NCI-H2196 treated with DMSO at 0.1 percent for 48 hours (cell line): ENCODE results near the gene KCTD1.

Source experiments
- DNase-seq: peaks from one replicate; lab custom pipeline; 2025; ENCODE audit not compliant: unreplicated experiment; lab: John Stamatoyannopoulos, UW

KCTD1 gene

GRCh38 chr18:26548415-26549262 is at the start of gene KCTD1:
Gene KCTD1 (minus strand): TSS chr18:26548553. CDS start chr18:26548536, 17 bp downstream.
- DNase-seq: peak; percentile 77

GRCh38 chr18:26593365-26594320 is 45.3 kb upstream of the KCTD1 start:
- no peak for DNase-seq

GRCh38 chr18:26584745-26585144 is 36.4 kb upstream of the KCTD1 start:
- DNase-seq: no peak

GRCh38 chr18:26579941-26580618 is 31.7 kb upstream of the KCTD1 start:
- peak; percentile 22 for DNase-seq

- no peak for DNase-seq
Observed at GRCh38 chr18:26575865-26576217, 27.5 kb upstream of the KCTD1 start.

GRCh38 chr18:26574958-26575864 is 26.9 kb upstream of the KCTD1 start:
- DNase-seq: no peak

- no peak for DNase-seq
Observed at GRCh38 chr18:26568926-26569665, 20.7 kb upstream of the KCTD1 start.

GRCh38 chr18:26568513-26568912 is 20.2 kb upstream of the KCTD1 start:
- no peak for DNase-seq

- DNase-seq: no peak
Observed at GRCh38 chr18:26566874-26567555, 18.7 kb upstream of the KCTD1 start.

GRCh38 chr18:26565514-26565913 is 17.2 kb upstream of the KCTD1 start:
- DNase-seq: no peak

- DNase-seq: no peak
Observed at GRCh38 chr18:26563024-26563423, 14.7 kb upstream of the KCTD1 start.

GRCh38 chr18:26562568-26562967 is 14.2 kb upstream of the KCTD1 start:
- DNase-seq: no peak

GRCh38 chr18:26561769-26562168 is 13.4 kb upstream of the KCTD1 start:
- no peak for DNase-seq

- no peak for DNase-seq
Observed at GRCh38 chr18:26556573-26556972, 8.2 kb upstream of the KCTD1 start.

GRCh38 chr18:26555804-26556553 is 7.6 kb upstream of the KCTD1 start:
- no peak for DNase-seq

- DNase-seq: no peak
Observed at GRCh38 chr18:26553943-26554342, 5.6 kb upstream of the KCTD1 start.

GRCh38 chr18:26551695-26552081 is 3.3 kb upstream of the KCTD1 start:
- no peak for DNase-seq

GRCh38 chr18:26550998-26551694 is 2.8 kb upstream of the KCTD1 start:
- no peak for DNase-seq
